HepG2 (cell line): Measurements from ENCODE around the gene HDLBP. TPM values are rescaled to one million over a fixed set of nuclear protein-coding genes. Genes with fewer than 3 reads are reported as not detected.
A peak's percentile ranks its signal among the peaks of the same experiment; 100 is the strongest.

Source experiments
- ATAC-seq: fragments of 200-7000 bp; cut with Tn5 transposase; 3 replicates; pipeline ENCODE4 v1.9.1; 2020; ENCODE audit warnings: mild to moderate bottlenecking, moderate library complexity
- BruUV-seq: library from RNA; stranded (reverse); fragments of 400-500 nt; replicated peaks from 2 replicates; lab custom pipeline; 2021; lab: Mats Ljungman, UMichigan
- CTCF ChIA-PET: fragments of 300-600 bp; formaldehyde crosslinking; extraction: SDS; loops from one replicate; lab custom pipeline; 2021; ENCODE audit warnings: low total read pairs, inconsistent platforms, low intra/inter-chr PET ratio; lab: Yijun Ruan, JAX
- POLR2A ChIA-PET: fragments of 350-600 bp; sonication (Branson Sonifier 250); formaldehyde crosslinking; loops from one replicate; lab custom pipeline; 2020; ENCODE audit warnings: antibody characterized with exemption, inconsistent platforms; lab: Yijun Ruan, JAX
- DNase-seq: peaks from one replicate; pipeline ENCODE4 v3.0.0-alpha.2; 2015; ENCODE audit warnings: low spot score
- FAIRE-seq: peaks from 3 replicates; lab custom pipeline; 2011; peaks lifted over from hg19 to GRCh38; lab: Jason Lieb, UNC
- H2AFZ ChIP-seq: one replicate; pipeline ENCODE4 v1.6.1; 2011; ENCODE audit warnings: low read length, inconsistent platforms
- H3K27ac ChIP-seq: fragments of 300-600 bp; 3 replicates; pipeline ENCODE4 v1.8.0; 2011; ENCODE audit warnings: mixed run types, mild to moderate bottlenecking, mixed read lengths, low read length, inconsistent platforms; ENCODE audit not compliant: insufficient read depth; ENCODE audit errors: extremely low read length
- H3K27me3 ChIP-seq, 2 experiments: fragments of 200-600 bp in 1 of 2; 2 replicates in 1 of 2; 3 replicates in 1 of 2; pipeline versions ENCODE4 v1.6.0 to v1.8.0; 2011; ENCODE audit warnings: low read length in 2 of 2, mild to moderate bottlenecking in 2 of 2, moderate library complexity in 2 of 2, inconsistent platforms in 1 of 2; ENCODE audit not compliant: insufficient read depth in 2 of 2, control insufficient read depth in 1 of 2
- H3K36me3 ChIP-seq, 2 experiments: fragments of 200-600 bp in 1 of 2; replicated peaks in 1 of 2; 2 replicates in 1 of 2; 3 replicates in 1 of 2; pipeline versions ENCODE4 v1.5.1 to v1.8.0; 2011; ENCODE audit warnings: low read length in 2 of 2, inconsistent platforms in 1 of 2; ENCODE audit not compliant: insufficient read depth in 2 of 2, control insufficient read depth in 1 of 2
- H3K4me1 ChIP-seq: 2 replicates; pipeline ENCODE4 v1.5.1; 2012; ENCODE audit warnings: low read length, inconsistent platforms; ENCODE audit not compliant: insufficient read depth
- H3K4me2 ChIP-seq: 2 replicates; pipeline ENCODE4 v1.6.0; 2011; ENCODE audit warnings: low read depth, low read length, inconsistent platforms
- H3K4me3 ChIP-seq, 3 experiments: fragments of 200-600 bp in 1 of 3; sonication (generic), shearing (Covaris generic) in 1 of 3; replicated peaks in 1 of 3; 2 replicates each; pipeline ENCODE4 v1.5.1; 2011 to 2016; ENCODE audit warnings: low read length in 3 of 3, inconsistent platforms in 2 of 3, low read depth in 2 of 3, mild to moderate bottlenecking in 2 of 3, control low read depth in 1 of 3, mixed read lengths in 1 of 3; ENCODE audit not compliant: insufficient read depth in 1 of 3
- H3K79me2 ChIP-seq: one replicate; pipeline ENCODE4 v1.6.1; 2011; ENCODE audit warnings: low read length, inconsistent platforms; ENCODE audit not compliant: insufficient read depth
- H3K9ac ChIP-seq: 2 replicates; pipeline ENCODE4 v1.6.0; 2011; ENCODE audit warnings: mild to moderate bottlenecking, low read depth, low read length, inconsistent platforms; ENCODE audit not compliant: insufficient read depth
- H3K9me3 ChIP-seq: 2 replicates; pipeline ENCODE4 v1.5.1; 2012; ENCODE audit warnings: mild to moderate bottlenecking, low read length
- H4K20me1 ChIP-seq: 2 replicates; pipeline ENCODE4 v1.6.0; 2011; ENCODE audit warnings: inconsistent platforms, mild to moderate bottlenecking, low read length, moderate library complexity; ENCODE audit not compliant: insufficient read depth
- HNF4G ChIP-seq, 2 experiments: sonication (generic) in 1 of 2; formaldehyde crosslinking in 1 of 2; IDR thresholded peaks; 2 replicates each; pipeline versions ENCODE4 v1.4.0 to v1.6.1; 2011 to 2020; ENCODE audit warnings: borderline replicate concordance in 2 of 2, low read depth in 2 of 2, mild to moderate bottlenecking in 2 of 2, low read length in 1 of 2, missing genetic modification reagents in 1 of 2, moderate library complexity in 1 of 2
- MAFF ChIP-seq: IDR thresholded peaks from 2 replicates; pipeline ENCODE4 v1.6.1; 2011; ENCODE audit warnings: low read depth, low read length, improper control_type of control experiment
- MAFK ChIP-seq, 2 experiments: IDR thresholded peaks in 1 of 2; conservative IDR thresholded peaks in 1 of 2; 2 replicates each; pipeline ENCODE4 v1.6.1; 2011; ENCODE audit warnings: improper control_type of control experiment in 2 of 2, low read length in 2 of 2
- SP2 ChIP-seq: sonication (generic); formaldehyde crosslinking; IDR thresholded peaks from 2 replicates; pipeline ENCODE4 v1.5.1; 2020; ENCODE audit warnings: mild to moderate bottlenecking, missing genetic modification reagents
- ZKSCAN8 ChIP-seq: IDR thresholded peaks from 2 replicates; pipeline ENCODE4 v1.6.1; 2016; ENCODE audit warnings: borderline replicate concordance, missing genetic modification reagents, missing compliant biosample characterization
- ZNF292 ChIP-seq: sonication (generic); formaldehyde crosslinking; IDR thresholded peaks from 2 replicates; pipeline ENCODE4 v1.8.1; 2022; ENCODE audit warnings: mild to moderate bottlenecking, low read depth, missing genetic modification reagents, borderline replicate concordance
- ZNF317 ChIP-seq: sonication (generic); formaldehyde crosslinking; IDR thresholded peaks from 2 replicates; pipeline ENCODE4 v1.5.0; 2020; ENCODE audit warnings: mild to moderate bottlenecking, missing genetic modification reagents
- ZNF615 ChIP-seq: sonication (generic); formaldehyde crosslinking; IDR thresholded peaks from 2 replicates; pipeline ENCODE4 v1.5.0; 2020; ENCODE audit warnings: mild to moderate bottlenecking, missing genetic modification reagents, borderline replicate concordance
- WGBS: methylation state at CpG from one replicate; pipeline ENCODE4 v1.1.6; 2017; ENCODE audit warnings: low lambda C conversion rate; 5-methylcytosine and 5-hydroxymethylcytosine counted together
- in situ Hi-C: cut with HindIII; loops from 2 replicates; pipeline ENCODE4 v1.10.0; 2017; ENCODE audit warnings: low pct_unique_long_range_greater_than_20kb; ENCODE audit not compliant: extremely low pct_ligation_motif_present
- intact Hi-C: fragments of 100-400 bp; cut with micrococcal nuclease; formaldehyde crosslinking; loops from one replicate; pipeline ENCODE4 v1.10.0; 2022; ENCODE audit not compliant: unreplicated experiment
- polyA plus RNA-seq, 8 experiments: library from polyadenylated mRNA; depleted of rRNA in 3 of 8; stranded (reverse) in 7 of 8; unstranded in 1 of 8; fragments of >200 nt; fragmentation: Illumina TruSeq in 4 of 8; extraction: Trizol in 4 of 8; gene quantifications; 2 replicates each; pipeline versions ENCODE4 v1.2.1 to v1.2.3, GENCODE V29; 2011 to 2016; ENCODE audit warnings: low read depth in 4 of 8, missing spikeins in 1 of 8, mixed read lengths in 1 of 8; ENCODE audit not compliant: insufficient read depth in 1 of 8
- total RNA-seq, 5 experiments: library from RNA; depleted of rRNA; stranded (reverse); fragments of >200 nt; fragmentation: Illumina TruSeq; extraction: Trizol; gene quantifications; 2 replicates each; pipeline ENCODE4 v1.2.3, GENCODE V29; 2016; ENCODE audit warnings: low read depth in 1 of 5

The HDLBP gene
- total and polyA plus RNA-seq, 2 of the 13 experiments (the other 11 are each of a cell fraction or from before 2014, with no cell fraction given) = 464 to 707 TPM

DNA sequence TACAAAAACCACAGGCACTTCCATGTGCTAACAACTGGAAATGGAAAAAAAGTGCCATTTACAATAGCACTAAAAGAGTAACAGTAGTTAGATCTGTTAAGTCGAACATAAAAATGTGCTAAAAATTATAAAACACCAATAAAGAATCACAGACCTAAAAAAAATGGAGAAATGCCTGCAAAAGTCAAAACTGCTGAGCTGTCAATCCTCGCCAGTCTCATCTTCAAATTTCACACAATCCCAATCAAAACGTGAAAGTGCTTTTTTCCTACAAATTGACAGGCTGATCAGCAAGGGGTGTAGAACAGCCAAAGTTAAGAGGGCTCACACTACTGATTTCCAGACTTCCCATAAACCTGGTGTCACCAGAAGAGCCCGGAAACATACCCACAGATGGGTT lies 73.8 kb downstream of the HDLBP start:
- H3K9me3 ChIP-seq = no peaks in the 10 kb centered on the region
- no peak overlapping the region for H3K27ac ChIP-seq
- no peak overlapping the region for H3K4me2 ChIP-seq
- ChIA-PET CTCF (no interaction called here), POLR2A (no interaction called here)
- no peak for FAIRE-seq
- no peak for ATAC-seq
- H2AFZ ChIP-seq = no peak overlapping the region
- no TSS peak for BruUV-seq
- no peaks in the 10 kb centered on the region for H3K27me3 ChIP-seq
- no peak for DNase-seq
- H3K9ac ChIP-seq = no peak overlapping the region
- no peaks in the 10 kb centered on the region for H3K4me1 ChIP-seq
- WGBS = 99% methylated on average over 4 of the region's 4 CpGs
- H3K4me3 ChIP-seq = no peak overlapping the region
- peaks cover 12% of the 10 kb centered on the region for H3K79me2 ChIP-seq
- in situ Hi-C loops = no loop called here
- H4K20me1 ChIP-seq = peaks cover 25% of the 10 kb centered on the region; the same call in 1 of the 2 replicates
- TF ChIP-seq ZNF615 (no peak), ZNF292 (CRISPR knock-in tag) (no peak), MAFK (conservative IDR thresholded peaks at IDR 0.05 in 1 of 2, IDR thresholded peaks at IDR 0.05 in 1 of 2; ENCODE audit: low read length in 2 of 2) (peak; percentile 96 to 98), MAFF (peak; percentile 94), ZNF317 (CRISPR knock-in tag) (0 out of 2 replicates have a peak, but pooled peaks have one; percentile 15), SP2 (CRISPR knock-in tag) (no peak), HNF4G (IDR thresholded peaks at IDR 0.05; ENCODE audit: borderline replicate concordance, low read depth, low read length) (no peak), HNF4G (CRISPR knock-in tag; IDR thresholded peaks at IDR 0.05; ENCODE audit: borderline replicate concordance, low read depth) (no peak), ZKSCAN8 (CRISPR knock-in tag) (no peak)
- H3K36me3 ChIP-seq = peaks cover 72 to 97% of the 10 kb centered on the region in 2 experiments
- intact Hi-C loops = no loop called here
